HS-27A (cell line): ENCODE measurements around the gene LIN54.
"Not testable (repeated sequence)": the region's sequence is repeated elsewhere in the genome, so short reads cannot be mapped to it uniquely, and the experiment has no call there.

ENCODE experiments used
- DNase-seq: peaks from one replicate; pipeline ENCODE4 v3.0.0-alpha.2; 2012; ENCODE audit warnings: low read depth, missing footprints

LIN54 gene

DNA sequence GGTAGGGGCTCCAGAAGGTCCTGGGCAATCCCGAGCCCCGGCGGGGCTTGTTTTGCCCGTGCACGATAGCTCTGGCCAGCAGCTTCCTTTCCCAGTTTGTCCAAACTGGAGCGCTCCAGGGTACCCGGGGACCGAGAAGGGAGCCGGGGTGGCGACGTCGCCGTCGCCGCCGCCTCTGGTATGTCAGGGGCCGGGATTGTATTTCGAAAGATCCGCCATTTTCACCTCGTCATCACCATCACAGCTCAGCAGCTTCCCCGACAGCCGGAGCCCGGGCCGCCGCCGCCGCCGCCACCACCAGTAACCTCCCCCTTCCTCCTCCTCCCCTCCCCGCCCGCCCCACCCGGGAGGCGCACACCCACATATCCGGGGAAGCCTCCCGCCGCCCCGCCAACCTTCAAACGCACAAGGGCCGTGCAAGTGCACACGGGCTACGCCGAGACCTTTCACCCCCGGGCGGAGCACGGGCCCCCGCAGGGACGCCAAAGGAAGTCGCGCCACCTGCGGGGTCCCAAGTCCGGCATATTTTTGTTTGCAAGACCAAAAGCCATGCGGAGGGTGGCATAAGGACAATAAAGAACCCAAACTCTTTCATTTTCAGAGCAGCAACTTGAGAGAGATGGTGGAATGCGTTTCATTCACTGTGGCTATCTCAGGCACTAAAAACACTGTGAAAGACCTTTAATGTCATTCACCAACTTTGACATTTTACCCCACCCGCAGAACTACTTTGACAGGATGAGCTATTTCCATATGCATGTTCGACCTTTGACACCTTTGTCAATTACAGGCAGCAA, at the start of gene LIN54:
LIN54 (minus strand) TSS at position 302 of the 797 bp plus-strand sequence. CDS start 25,979 bp downstream, outside the sequence.
- DNase-seq = peak; percentile 19

DNA sequence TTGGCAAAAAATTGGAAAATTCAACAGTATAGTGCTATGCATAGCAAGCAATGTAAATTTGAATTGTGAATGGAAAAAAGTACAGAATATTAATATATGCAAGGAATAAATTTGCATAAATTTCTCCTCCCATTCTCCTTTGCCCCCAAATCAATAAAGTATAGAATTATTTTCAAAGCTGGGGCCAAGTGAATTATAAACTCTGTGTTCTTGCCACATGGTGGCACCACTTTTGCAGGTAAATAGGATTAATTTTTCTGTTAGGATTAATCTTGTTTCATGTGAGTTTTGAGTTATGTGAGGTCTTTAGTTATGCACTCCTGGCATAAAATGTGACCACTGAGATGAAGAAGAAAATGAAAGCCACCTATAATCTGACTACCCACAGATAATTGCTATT, 44.3 kb upstream of the LIN54 start:
- DNase-seq = no peak

DNA sequence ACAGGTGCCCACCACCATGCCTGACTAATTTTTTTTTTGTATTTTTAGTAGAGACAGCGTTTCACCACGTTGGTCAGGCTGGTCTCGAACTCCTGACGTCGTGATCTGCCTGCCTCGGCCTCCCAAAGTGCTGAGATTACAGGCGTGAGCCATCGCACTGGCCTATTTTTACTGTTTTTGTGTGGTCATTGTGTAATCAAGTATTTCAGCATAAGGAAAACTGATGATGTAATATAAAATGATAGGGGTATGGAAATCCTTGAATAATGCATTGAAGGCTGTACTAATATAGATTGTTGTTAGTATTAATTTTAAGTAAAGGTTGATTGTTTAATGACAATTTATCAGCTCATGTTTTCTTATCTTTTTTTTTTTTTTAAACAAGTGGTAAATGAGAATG, 38.2 kb upstream of the LIN54 start:
- DNase-seq = not testable (repeated sequence)

- no peak for DNase-seq
These were observed 36.3 kb upstream of the LIN54 start for GRCh38 chr4:83046693-83047473.

DNA sequence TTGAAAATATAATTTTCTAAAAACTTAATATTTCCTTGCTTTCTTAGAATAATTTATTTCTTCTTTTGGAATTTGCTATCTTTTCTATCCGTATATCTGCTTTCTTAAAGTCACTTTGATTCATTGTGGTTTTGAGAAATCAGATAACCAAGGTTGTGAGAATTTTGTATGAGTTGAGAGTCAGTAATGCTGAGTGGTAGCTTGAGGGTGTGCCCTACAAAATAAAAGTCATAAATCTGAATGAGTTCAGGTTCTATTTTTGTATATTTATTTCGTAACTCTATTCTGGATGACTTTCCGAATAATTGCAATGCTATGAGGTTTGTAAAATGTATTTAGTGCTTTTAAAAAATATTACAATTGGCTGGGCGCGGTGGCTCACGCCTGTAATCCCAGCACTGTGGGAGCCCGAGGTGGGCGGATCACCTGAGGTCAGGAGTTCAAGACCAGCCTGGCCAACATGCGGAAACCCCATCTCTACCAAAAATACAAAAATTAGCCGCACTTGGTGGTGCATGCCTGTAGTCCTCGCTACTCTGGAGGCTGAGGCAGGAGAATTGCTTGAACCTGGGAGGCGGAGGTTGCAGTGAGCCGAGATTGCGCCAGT, 33.3 kb upstream of the LIN54 start:
- no peak for DNase-seq

DNA sequence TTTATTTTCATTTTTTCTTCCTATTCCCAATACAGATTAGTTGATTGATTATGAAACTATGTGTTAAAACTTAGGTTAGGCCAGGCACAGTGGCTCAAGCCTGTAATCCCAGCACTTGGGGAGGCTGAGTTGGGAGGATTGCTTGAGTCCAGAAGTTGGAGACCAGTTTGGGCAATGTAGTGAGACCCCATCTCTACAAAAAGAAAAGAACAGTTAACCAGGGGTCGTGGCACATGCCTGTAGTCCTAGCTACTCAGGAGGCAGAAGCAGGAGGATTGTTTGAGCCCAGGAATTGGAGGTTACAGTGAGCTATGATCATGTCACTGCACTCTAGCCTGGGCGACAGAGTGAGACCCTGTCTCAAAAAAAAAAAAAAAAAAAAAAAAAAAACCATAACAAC, 32.5 kb upstream of the LIN54 start:
- not testable (repeated sequence) for DNase-seq

DNA sequence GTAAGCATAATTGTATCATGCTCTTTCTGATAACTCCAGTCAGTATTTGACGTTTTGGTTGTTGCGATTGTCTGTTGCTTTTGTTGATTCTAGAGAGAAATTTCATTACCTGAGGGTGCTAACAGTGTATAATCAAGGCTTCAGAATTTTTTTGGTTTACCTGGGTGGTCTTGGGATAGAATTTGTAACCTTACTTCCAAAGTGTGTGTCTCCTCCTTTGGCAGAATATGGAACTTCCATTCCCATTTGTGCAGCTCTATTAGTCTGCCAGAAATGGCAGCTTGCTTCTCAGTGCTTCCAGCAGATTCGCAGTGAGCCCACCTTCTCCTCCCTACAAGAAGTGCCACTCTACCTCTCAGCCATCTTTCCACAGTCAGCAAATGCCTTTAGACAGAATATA, 29.6 kb upstream of the LIN54 start:
- no peak for DNase-seq

DNA sequence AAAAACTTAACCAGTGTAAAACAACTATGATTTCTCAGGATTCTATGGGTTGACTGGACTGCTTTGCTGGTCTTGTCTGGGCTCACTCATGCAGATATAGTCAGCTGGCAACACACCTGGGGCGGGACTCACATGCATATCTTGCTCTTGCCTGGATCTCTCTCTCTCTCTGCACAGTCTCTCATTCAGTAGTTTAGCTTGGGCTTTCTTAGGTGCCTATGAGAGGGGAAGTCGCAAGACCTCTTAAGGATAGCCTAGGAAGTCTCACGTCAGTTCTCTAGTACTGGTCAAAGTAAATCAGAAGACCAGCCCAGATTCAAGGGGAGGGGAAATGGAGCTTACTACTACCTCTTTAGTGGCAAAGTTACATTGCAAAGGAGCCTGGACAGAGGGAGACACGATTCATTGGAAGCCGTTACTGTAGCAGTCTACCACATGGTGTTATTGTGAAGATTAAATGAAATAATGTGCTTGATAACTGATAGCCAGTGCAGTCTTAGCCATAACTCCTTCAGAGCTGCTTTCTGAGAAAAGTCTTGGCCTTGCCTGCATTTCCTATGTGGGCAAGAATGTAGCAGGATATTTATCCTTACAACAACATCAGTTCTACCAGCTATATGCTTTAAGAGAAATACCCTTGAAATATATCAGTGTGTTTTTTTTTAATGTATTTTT, 26.5 kb upstream of the LIN54 start:
- no peak for DNase-seq

- DNase-seq = peak; percentile 98
These were observed 24.2 kb upstream of the LIN54 start, which contains the start of gene COPS4 for GRCh38 chr4:83034630-83035494. COPS4 (plus strand) TSS chr4:83035183; CDS start chr4:83035225, 42 bp downstream.

DNA sequence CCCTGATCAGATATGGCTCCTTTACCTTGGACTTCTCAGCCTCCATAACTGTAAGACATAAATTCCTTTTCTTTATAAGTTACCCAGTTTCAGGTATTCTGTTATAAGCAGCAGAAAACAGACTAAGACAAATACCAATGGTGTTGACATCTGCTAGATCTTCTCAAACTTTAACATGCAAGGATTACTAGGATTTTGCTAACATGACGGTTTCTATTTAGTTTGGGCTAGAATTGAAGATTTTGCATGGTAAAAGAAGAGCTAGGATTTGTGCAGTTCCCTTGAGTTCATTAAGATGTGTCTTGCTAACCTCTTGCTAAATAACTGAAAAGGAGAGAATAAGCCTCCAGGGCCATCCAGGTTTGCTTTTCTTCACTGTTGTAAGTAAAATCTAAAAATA, 19.1 kb upstream of the LIN54 start:
- no peak for DNase-seq

DNA sequence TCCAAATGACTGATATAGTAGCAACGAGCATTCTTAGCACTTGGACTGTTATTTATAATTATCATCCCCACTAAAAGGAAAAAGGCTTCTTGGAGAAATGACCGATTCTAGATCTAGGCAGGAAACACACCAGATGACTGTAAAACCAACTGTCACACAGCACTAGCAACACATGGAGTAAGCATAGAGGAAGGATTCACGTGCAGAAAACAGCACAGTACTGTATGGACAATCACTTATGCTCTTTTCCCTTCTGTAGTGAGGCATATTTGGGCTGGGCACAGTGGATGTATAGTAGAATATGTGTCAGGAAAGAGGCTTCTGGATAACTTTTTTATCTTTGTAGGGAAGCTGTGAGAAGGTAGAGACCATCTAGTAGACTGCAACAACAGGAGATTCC, 18.4 kb upstream of the LIN54 start:
- DNase-seq = no peak

DNA sequence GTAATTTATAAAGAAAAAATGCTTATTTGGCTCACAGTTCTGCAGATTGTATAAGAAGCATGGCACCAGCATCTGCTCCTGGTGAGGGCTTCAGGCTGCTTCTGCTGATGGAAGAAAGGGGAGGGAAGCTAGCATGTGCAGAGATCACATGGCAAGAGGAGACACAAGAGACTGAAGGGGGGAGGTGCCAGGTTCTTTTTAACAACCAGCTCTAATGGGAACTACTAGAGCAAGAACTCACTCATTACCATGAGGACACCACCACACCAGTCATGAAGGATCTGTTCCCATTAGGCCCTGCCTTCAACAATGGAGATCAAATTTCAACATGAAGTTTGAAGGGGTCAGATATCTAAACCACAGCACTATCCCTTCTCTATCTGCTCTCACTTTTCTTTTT, 14.9 kb upstream of the LIN54 start:
- DNase-seq = no peak

- no peak for DNase-seq
These were observed 13.6 kb upstream of the LIN54 start for GRCh38 chr4:83024233-83024632.

DNA sequence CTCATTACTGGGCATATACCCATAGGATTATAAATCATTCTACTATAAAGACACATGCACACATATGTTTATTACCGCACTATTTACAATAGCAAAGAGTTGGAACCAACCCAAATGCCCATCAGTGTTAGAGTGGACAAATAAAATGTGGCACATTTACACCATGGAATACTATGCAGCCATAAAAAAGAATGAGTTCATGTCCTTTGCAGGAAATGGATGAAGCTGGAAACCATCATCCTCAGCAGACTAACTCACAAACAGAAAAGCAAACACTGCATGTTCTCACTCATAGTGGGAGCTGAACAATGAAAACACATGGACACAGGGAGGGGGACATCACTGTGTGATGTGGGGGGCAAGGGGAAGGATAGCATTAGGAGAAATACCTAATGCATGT, 13.0 kb upstream of the LIN54 start:
- DNase-seq = not testable (repeated sequence)

DNA sequence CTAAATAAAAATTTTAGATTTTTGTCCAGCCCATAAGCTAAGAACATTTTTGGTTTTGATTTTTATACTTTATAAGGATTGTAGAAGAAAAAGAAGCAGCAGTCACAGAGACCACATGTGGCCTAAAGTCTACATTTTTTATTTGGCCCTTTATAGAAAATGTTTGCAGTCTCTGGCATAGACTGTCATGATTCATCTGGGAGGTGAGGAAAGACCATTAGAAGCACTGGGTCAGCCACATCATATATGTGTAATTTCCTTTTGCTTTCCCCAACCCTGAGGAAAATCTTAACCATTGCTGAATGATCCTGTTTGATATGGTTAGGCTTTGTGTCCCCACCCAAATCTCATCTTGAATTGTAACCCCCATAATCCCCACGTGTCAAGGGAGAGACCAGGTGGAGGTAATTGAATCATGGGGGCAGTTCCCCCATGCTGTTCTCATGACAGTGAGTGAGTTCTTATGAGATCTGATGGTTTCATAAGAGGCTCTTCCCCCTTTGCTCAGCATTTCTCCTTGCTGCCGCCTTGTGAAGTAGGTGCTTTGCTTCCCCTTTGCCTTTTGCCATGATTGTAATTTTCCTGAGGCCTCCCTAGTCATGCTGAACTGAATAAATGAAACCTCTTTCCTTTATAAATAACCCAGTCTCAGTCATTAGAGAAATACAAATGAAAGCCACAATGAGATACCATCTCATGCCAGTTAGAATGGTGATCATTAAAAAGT, 12.3 kb upstream of the LIN54 start:
- no peak for DNase-seq

DNA sequence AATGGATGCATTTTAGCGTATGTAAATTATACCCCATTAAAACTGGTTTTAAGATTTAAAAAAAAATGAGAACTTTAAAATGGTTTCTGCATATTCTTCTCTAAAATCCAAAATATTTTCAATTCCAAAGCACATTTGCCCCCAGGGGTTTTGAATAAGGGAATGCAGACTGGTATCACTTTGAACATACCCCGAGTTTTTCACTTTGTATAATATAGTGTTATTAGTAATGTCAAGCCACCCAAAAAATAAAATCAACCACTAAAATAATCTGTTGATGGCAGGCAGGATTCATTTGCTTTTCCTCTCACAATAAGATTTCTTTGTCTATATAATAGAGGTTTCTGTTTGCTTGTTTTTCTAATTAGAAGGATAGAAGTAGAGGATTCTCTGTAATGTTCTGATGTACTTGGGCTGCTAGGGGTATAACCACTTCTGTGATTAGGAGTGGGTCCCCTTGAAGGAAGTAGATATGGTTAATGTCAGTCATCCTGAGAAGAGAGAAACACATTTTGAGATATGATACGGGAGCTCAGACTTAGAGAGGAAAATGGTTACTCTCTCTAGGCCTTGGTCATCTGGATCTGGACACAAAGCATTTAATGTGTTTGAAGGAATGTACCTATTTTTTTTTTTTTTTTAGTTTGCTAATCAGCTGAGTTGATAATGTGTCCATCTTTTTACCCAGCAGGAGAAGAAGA, 9.3 kb upstream of the LIN54 start:
- no peak for DNase-seq

GRCh38 chr4:83013902-83014301, 3.3 kb upstream of the LIN54 start:
- no peak for DNase-seq

- no peak for DNase-seq
These were observed 2.8 kb upstream of the LIN54 start for GRCh38 chr4:83013420-83013867.

DNA sequence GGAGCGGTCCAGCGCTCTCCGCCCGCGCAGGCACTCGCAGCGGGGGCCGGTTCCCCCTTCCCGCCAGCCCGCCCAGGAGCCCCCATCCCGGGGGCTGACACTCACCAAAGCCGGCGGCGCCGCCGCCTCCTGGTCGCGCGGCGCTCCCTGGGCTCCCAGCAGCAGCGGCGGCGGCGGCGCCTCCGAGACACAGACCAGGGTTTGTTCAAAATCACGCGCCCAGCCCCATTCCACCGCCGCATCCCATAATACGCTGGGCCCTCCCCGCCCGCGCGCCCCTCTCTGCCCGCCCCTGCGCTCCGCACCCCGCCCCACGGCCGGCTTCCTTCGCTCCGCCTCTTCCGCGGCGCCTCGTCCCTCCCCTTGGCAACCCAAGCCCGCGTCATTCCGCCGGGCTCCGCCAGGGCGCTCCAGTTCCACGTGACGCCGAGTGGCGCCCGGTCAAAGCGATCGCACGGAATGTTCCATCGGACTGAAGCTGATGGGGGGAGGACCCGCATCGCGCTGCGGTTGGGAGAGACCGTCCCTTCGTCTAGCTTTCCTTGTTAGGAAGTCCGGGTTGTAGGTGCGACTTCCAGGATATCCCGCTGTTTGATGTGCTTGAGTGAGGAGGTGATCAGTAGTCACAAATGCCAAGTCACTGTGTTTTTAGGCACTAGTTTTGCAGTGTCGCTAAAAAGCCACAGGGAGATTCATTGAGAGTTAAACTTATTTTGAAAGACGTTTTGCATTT, 2.2 kb upstream of the LIN54 start:
- peak; percentile 92 for DNase-seq
